SH-SY5Y (cell line): ENCODE measurements around the gene CDKN1C.

Experiments
- GATA2 ChIP-seq: IDR thresholded peaks from 2 replicates; pipeline ENCODE4 v1.6.1; 2011; ENCODE audit warnings: mild to moderate bottlenecking, low read depth, low read length
- GATA3 ChIP-seq: IDR thresholded peaks from 2 replicates; pipeline ENCODE4 v1.6.1; 2011; ENCODE audit warnings: low read depth, mild to moderate bottlenecking, low read length, moderate library complexity

Gene CDKN1C

GRCh38 chr11:2904153-2905052 is 18.8 kb upstream of the CDKN1C start:
- TF ChIP-seq GATA3, result no peak
- TF ChIP-seq GATA2, result no peak

DNA sequence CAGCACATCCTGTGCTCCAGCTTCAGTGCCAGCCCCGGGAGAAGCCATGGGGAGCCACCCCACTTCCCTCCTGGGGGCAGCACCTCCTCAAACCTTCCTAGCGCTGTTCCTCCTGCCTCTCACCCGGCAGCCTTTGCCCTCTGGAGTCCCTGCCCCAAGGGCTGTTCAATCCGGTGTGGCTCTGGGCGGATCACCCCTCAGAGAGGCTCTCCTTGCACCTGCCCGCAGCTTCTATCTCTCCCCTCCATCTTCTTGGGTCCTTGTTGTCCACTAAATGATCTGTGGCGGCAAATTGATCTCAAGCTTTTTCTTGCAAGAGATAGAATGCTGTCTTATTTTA is 18.1 kb upstream of the CDKN1C start:
- no peak for TF ChIP-seq GATA2
- no peak for TF ChIP-seq GATA3

- no peak for TF ChIP-seq GATA3
- no peak for TF ChIP-seq GATA2
Measured at GRCh38 chr11:2902784-2903671, 17.5 kb upstream of the CDKN1C start.

DNA sequence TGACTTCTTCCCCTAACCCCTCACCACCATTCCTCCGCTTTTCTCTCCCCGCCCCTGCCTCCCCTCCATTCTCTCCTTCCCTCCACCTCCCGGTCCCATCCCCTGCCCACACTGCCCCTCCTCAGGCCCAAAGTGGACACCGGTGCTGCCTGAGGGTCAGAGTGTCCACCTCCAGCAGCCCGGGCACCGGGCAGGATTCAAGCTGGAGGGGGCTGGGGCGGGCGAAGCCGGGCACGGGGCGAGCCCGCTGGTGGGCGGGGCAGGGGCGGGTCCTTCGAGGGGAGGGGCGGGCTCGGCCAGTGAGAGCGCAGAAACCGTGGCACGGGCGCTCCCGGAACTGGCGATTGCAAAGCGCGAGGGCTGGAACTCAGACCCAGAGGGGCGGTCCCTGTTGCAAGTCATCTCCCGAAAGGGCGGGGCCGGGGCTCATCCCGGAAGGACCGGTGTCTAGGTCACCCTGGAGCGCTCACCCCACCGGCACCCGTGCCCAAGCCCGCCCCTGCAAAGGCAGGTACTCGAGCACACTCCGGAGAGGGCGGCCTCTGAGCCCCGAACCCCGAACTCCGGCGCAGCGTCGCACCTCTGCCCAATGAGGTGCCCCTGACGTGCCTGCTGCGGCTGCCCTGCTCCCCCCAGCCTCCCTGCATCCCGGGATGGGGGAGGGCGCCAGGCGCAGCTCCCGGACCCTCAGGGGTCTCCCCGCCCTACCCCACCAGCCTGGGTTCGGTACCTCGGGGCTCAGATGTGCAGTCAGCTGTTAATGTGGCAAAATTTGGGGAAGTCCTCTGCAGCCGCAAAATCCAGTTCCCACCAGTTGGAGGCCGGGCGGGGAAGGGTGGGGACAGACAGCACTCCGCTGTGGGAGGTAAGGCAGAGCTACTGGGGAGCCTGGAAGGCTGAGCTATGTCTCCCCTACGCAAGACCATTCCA is 16.5 kb upstream of the CDKN1C start:
- no peak for TF ChIP-seq GATA2
- no peak for TF ChIP-seq GATA3

DNA sequence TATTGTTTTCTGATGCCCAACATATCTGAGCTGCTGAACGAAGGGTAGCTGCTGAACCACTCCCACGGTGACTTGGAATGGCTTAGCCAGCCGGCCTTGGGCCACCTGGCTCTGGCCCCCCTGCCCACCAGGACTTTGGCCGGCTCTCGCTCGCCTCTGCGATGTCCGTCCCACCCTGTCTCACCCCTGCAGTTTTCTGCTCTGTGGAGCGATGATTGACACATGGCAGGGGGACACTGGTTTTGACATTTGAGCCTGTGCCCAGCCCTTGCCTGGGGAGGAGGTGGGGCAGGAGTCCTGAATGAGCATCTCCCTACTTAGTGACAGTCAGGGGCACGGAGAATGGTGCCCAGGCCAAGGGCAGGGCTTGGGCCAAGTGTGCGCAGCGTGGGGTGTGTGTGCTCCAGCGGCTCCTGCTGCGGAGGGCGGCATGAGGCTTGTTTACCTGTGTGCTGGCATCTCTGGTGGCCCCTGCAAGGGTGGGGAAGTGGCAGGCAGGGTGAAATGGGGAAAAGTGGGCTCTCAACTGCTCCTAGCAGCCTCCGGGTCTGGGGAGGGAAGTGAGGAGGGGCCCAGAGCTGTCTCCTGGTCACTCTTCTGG is 15.7 kb upstream of the CDKN1C start:
- TF ChIP-seq GATA2 (no peak), GATA3 (no peak)

DNA sequence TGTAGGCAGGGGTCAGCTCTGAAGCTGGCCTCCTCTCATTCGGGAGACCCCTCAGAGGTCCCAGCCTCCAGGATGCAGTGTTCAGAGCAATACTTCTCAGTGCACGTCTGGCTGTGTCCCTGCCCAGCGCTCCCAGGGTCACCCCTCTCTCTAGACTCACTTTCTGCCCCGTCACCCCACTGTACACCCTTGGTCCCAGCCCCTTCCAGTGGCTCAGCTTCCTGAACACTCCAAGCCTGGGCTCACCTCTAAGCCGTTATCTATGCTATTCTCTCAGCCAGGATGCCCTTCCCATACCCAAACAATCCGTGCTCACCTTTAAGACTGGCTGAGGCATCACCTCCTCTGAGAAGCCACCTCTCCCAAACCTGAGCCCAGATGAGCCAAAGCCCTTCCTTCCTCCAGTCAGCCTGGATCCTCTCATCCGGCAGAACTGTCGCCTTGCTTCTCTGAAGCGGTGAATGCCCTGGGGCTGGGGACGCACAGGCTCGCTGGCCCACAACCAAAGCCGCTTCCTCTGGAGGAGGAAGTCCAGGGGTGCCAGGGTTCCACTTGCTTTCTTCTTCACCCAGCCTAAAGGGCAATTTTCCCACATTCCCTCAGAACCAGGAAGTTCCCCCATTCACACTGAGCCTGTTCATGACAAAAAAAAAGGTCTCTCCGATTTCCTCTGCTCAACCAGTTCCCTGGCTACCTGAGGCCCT is 13.7 kb upstream of the CDKN1C start:
- TF ChIP-seq GATA2, result no peak
- no peak for TF ChIP-seq GATA3

GRCh38 chr11:2898366-2899079 is 12.9 kb upstream of the CDKN1C start:
- TF ChIP-seq GATA3, result no peak
- no peak for TF ChIP-seq GATA2

GRCh38 chr11:2897048-2897447 is 11.5 kb upstream of the CDKN1C start:
- TF ChIP-seq GATA3, result no peak
- no peak for TF ChIP-seq GATA2

DNA sequence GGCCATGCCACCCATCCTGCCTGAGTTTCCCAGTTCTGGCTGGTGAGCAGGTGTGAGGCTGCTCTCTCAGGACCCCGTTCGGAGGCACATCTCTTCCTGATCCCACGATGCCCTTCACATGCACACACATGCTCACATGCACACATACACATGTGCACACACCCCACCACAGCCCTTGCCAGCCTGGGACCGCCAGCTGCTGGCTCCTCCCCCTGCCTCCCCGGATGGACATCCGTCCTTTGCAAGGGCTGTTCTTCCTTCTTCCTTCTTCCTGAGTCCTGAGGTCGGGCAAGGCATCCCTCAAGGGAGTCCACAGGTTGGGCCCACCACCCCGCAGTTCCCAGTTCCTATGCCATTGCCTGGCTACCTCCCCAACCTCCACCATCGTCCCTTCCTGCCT is 10.5 kb upstream of the CDKN1C start:
- no peak for TF ChIP-seq GATA3
- TF ChIP-seq GATA2, result no peak

DNA sequence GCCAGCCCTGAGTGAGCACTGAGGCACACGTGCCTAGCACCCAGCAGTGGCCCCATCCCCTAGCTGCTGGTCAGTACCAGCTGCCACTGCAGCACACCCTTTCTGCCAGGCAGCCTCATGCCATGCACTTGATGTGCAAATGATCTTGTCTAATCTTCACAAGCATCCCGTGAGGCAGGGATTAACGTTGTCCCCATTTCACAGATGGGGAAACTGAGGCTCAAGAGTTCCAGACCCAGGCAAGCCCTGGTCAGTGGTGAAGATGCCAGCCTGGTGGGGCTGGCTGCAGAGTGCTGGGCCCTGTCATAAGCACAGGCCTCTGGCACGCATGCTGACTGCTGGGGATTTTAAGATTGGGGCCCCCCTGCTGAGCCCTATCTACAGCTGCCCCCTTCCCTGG is 8.4 kb upstream of the CDKN1C start:
- no peak for TF ChIP-seq GATA3
- TF ChIP-seq GATA2, result no peak

- TF ChIP-seq GATA2 (no peak), GATA3 (no peak)
Measured at GRCh38 chr11:2892967-2893528, 7.5 kb upstream of the CDKN1C start.

DNA sequence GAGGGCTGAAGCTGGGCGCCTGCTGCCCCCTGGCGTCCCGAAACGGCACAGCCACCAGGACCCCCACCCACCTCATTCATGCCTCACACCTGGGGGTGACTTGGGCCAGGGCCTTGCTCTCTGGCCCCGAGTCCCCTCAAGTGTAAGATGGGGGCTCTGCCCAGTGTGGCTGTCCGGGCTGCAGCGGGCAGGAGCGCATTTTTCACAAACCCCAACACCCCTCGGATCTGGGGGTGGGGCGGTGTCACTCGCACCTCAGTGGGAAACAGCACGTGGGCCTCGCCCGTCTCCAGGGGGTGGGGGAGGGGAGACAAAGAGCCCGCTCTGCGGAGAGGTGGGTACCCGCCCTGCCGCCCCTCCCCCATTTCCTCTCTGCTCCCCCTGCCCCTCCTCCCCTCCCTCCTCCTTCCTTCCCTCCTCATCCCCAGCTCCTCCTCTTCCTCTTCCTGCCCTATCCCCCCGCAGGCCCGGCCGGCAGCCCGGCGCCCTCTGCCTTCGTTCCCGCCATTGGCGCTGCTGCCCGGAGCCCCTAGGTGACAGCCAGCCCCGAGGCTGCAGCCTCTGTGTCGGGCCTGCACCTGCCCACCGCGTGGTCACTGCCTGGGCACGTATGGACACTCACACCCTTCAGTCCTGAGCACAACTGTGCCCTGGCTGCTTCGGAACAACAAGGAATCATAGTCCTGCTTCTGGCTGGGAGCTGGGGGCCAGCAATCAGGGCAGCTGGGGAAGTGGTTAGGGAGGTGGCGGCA is 6.8 kb upstream of the CDKN1C start:
- TF ChIP-seq GATA3, result no peak
- TF ChIP-seq GATA2, result no peak
